Activated CD4-positive, alpha-beta T cell treated with anti-CD3 and anti-CD28 coated beads, Interleukin-2, Interleukin-4, amounts not matched to agents 100 ng/mL and 50 ng/mL, durations not matched to agents 16 hours and 8 hours (primary cell): ENCODE results near the gene DOLPP1.

Experiments used
- DNase-seq: peaks from one replicate; pipeline ENCODE4 v3.0.0-alpha.2; 2020; ENCODE audit warnings: low spot score

DOLPP1 gene

DNA sequence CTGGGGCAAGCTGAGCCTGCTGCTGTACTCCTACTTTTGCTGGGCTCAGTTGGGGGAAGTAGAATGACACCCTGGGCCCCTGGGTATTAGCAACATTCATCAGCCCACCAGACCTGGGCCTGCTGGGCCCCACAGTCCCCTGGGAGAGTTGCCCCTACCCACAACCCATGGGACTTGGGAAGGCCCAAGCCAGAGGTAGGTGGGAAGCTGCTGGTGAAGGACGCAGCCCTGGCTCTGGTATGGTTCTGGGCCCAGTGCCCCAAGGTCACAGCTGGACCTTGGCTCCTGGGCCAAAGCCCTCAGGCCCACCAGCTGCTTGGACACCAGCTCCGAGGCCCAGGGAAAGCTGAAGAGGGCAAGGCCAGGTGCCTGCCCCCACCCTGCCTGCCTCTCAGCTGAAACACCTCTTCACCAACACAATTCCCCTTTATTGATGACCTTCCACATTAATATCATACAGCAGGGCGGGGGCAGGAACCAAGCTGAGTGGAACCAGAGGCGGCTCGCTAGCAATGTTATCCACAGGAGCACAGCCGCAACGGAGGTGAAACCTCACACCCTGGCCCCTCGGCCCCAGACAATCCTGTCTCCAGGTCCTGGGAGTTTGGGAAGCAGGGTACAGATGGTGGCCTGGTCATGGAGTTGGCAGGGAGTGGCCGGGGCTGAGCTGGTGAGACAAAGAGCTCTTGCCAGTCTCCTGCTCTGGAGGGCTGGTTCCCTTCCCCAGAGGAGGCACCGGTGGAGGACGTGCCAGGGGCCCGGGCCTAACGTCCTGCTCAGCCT is 13.7 kb downstream of the DOLPP1 start:
- DNase-seq, result no peak

GRCh38 chr9:129095170-129095667 is 14.3 kb downstream of the DOLPP1 start:
- DNase-seq, result no peak

- DNase-seq, result no peak
Observed at GRCh38 chr9:129095908-129096307, 15.0 kb downstream of the DOLPP1 start.

GRCh38 chr9:129097671-129098306 is 16.9 kb downstream of the DOLPP1 start:
- no peak for DNase-seq

DNA sequence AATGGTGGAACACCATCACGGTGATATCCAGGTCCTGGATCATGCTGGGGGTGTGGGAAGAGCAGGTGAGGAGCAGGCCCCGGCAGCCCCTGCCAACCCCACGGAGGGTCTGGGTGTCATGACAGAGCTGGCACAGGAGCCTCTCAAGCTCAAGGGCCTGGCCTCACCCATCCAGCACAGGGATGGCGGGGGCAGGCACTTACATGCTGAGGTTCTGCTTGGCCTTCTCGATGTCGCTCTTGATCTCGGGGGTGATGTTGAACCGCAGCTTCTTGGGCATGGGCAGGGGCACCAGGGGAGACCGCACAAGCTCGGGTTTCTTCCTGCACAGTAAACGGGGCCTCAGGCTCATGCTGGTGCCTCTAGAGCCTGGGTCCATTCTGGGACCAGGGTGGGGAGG is 17.4 kb downstream of the DOLPP1 start:
- no peak for DNase-seq

- no peak for DNase-seq
Observed at GRCh38 chr9:129100383-129101169, 19.7 kb downstream of the DOLPP1 start.

GRCh38 chr9:129101279-129101678 is 20.4 kb downstream of the DOLPP1 start:
- no peak for DNase-seq

- no peak for DNase-seq
Observed at GRCh38 chr9:129102095-129102525, 21.2 kb downstream of the DOLPP1 start.

- peak; percentile 13 for DNase-seq
Observed at GRCh38 chr9:129102791-129103594, 22.1 kb downstream of the DOLPP1 start.

DNA sequence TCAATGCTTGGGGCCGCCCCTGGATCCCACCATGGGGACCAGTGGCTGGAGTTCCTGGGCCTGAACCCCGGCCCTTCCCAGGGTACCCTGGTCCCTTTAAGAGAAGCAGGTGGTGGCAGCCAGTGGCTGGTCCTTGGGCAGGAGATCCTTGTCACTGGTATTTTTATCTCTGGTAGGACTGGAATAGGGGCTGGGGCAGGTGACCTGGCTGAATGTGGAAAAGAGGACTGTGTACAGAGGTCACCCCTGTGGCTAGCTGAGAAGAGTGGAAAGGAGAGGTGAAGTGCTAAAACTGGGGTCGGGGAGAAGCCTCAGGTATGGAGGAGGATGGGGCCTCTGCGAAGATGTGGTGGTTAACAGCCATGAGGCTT is 22.7 kb downstream of the DOLPP1 start:
- DNase-seq, result no peak

GRCh38 chr9:129104051-129104450 is 23.1 kb downstream of the DOLPP1 start:
- no peak for DNase-seq

- DNase-seq, result no peak
Observed at GRCh38 chr9:129105857-129106694, 25.2 kb downstream of the DOLPP1 start.

DNA sequence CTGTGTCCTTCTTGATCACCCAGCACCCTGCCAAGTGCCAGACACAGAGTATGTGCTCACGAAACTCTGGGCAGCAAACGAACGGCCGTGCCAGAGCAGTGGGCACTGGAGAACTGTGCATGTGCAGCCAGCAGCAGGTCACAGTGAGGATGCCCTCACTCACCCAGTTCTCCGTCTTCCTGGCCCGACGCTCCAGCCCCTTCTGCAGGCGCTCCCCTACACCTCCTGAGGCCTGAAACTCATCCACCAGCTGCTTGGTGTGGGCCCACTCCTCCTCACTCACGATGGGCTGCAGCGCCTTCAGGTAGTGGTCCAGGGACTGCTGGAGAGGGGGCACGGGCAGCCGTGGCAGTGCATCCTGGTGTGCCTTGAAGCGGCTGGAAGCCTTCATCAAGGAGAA is 26.7 kb downstream of the DOLPP1 start:
- DNase-seq, result no peak

- DNase-seq, result no peak
Observed at GRCh38 chr9:129108083-129108804, 27.3 kb downstream of the DOLPP1 start.

- DNase-seq, result no peak
Observed at GRCh38 chr9:129108805-129109536, 28.1 kb downstream of the DOLPP1 start.

- peak; percentile 12 for DNase-seq
Observed at GRCh38 chr9:129109537-129109903, 28.6 kb downstream of the DOLPP1 start.

GRCh38 chr9:129109952-129110739 is 29.2 kb downstream of the DOLPP1 start:
- no peak for DNase-seq

DNA sequence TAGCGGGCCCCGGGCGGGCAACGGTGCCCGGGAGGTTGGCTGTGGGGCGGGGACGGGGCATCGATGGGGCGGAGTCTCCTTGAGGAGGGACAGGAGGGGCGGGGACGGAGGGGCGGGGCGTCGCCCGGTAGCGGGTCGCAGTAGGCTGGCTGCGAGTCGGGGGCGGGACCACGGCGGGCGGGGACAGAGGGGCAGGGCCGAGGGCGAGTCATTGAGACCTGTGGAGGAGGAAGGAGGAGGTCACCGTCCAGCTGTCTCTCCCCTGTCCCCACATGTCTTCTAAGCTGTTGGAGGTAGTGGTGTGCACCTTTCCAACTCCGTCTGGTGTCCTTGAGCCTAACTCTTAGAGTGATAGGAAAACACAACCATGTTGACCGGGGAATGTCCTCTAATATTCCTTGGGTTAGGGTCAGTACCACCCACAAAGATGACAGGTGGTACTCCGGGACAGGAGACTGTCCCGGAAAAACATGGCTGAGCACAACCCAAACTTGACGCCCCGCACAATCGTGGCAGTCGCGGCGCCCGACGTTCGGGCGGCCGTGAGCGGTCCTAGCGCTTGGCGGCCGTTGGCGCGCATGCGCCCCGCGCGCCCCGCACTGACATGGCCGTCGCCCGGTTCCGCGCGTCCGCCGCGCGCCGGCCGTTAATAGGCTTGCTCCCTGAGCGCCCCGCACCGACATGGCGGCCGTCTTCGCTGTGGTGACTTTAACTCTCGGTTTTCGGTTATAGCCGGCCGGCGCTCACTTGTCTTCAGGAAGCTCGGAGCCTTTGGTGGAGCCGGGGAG is 30.0 kb downstream of the DOLPP1 start, which contains the start of the genes CRAT and PTPA:
Gene CRAT (minus strand): TSS at position 54 of the 788 bp plus-strand sequence. CDS start 284 bp downstream, outside the sequence.
Gene PTPA (plus strand): TSS at position 676 of the 788 bp plus-strand sequence. CDS start 186 bp downstream, outside the sequence.
- DNase-seq, result peak; percentile 97
